ENCODE data around the gene BLMH. TPM values are rescaled to one million over a fixed set of nuclear protein-coding genes. Genes with fewer than 3 reads are reported as not detected.
"Not testable (repeated sequence)": the region's sequence is repeated elsewhere in the genome, so short reads cannot be mapped to it uniquely, and the experiment has no call there.

Gene BLMH
- total RNA-seq, 1 donor = 50.6 TPM

DNA sequence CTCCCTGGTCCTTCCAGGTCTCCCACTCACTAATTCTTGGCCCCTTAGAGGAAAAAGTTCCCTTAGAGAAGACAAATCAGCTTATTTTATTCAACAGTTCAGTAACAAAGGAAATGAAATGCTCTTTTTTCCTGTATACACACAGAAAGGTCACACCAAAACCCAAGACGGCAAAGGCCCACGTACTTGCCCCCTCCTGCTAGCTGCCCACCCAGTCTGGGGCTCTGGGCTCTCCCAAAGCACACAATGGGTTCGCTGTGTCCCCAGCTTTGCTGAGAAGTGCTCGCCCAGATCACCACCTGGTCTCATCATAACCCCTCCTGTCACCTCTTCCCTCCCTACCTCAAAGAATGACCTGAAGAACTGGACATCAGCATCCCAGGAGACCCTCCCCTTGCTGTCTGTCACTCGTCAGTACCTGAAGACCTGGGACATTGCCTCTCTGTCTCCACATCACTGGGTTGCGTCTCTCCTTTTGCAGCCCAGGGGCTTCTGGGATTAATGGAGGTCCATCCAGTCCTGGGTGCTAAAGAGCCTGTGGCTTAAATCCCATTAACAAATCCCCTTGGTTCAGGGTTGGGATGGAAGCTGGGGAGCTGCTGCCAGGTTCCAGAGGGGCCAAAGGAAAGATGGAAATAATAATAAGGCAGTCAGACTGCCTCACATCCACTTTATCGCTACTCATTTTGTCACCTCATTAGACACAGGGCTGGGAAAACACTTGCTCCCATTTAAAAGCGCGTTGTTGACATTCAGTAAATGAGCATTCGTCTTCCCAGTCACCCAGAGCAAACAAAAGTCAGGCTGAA is 59.5 kb downstream of the BLMH start:
- no peak for DNase-seq (ENCODE audit: low read depth in 2 of 3, low spot score in 2 of 3)

DNA sequence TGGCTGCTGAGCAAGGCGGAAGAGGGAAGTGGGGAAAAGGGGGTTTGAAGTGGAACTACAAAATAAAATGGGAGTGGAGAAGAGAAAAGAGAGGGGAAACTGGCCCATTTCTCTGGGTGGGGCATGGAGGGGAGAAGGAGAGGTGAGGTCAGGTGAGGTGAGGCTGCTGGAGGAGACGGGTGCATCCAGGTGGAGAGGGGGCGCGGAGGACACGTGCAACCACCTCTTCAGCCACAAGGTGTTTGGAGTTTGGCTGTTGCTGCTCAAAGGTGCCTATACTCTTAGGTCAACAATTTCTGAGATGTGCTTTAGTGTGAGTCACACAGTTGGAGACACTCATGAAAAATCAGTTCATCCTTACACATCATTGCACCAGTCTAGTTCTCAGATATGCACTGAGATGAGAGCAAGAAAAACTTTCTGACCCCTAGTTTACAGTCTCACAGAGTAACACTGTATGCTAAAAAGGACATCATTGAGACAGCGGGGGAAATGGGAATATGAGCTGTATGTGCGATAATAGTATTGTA is 61.1 kb downstream of the BLMH start:
- no peak for DNase-seq (ENCODE audit: low read depth in 2 of 3, low spot score in 2 of 3)

DNA sequence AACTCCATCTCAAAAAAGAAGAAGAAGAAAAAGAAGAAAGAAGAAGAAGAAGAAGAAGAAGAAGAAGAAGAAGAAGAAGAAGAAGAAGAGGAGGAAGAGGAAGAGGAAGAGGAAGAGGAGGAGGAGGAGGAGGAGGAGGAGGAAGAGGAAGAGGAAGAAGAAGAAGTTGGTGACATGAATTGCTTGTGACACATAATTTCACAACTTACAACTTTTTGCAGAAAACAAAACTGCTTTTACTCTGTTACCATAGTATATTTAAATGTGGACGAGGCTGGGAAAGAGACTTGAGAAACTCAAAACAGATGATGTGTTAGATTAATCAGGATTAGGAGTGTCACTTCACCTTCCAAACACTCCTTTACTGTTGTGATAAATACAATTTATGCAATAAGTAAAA is 61.7 kb downstream of the BLMH start:
- DNase-seq (ENCODE audit: low read depth in 2 of 3, low spot score in 2 of 3) = not testable (repeated sequence)

DNA sequence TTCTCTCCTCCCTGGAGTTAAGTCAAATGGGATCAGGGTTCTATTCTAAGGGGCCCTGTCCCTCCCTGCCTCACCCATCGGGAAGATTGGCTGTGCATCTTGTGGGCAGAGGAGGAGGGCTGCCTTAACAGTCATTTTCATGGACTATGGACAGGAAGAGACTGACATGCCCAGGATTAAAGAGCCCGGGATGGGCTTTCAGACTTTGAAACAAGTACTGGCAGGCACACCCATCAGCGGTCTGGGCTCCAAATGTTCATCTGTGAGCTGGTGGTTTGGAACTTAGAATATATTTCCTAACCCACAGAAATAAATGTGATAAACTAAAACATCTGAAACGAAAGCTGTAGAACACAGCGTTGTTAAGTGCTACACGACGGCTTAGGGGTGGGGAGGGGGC is 62.7 kb downstream of the BLMH start:
- no peak for DNase-seq (ENCODE audit: low read depth in 2 of 3, low spot score in 2 of 3)

DNA sequence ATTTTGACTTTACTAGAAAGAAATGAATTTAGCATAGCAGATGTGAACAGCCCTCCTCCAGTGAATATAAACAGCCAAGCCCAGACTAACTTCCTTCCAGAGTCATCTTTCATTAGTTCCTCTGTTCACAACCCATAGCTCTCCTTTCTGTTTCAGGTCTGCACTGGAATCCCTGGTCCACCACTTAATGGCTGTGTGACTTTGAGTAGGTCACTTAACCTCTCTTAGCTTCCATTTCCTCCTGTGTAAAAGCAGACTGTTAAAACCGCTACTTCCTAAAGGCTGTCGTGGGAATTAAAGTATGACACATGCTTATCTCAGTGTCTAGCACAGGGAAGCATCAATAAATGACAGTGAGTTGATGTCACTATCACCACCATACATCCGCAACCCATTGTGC is 63.7 kb downstream of the BLMH start:
- DNase-seq (ENCODE audit: low read depth in 2 of 3, low spot score in 2 of 3) = no peak

DNA sequence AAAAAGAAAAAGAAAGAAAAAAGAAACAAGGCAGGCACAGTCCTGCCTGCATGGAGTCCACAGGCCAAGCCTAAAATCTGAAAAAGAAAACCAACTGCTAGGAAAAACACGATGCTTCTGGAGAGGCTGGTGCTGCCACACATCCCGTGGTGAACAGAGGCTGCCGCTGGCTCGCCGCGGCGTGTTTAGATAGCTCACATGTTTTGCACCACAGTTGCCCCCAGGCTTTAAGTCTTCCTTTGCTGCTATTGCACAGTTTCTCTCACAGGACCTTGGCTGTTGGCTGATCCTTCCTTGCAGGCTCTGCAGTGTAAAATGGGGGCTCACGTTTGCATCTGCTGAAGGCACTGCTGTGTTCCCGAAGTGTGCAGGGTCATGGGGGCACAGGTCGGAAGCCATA is 64.9 kb downstream of the BLMH start:
- DNase-seq (ENCODE audit: low read depth in 2 of 3, low spot score in 2 of 3) = no peak

DNA sequence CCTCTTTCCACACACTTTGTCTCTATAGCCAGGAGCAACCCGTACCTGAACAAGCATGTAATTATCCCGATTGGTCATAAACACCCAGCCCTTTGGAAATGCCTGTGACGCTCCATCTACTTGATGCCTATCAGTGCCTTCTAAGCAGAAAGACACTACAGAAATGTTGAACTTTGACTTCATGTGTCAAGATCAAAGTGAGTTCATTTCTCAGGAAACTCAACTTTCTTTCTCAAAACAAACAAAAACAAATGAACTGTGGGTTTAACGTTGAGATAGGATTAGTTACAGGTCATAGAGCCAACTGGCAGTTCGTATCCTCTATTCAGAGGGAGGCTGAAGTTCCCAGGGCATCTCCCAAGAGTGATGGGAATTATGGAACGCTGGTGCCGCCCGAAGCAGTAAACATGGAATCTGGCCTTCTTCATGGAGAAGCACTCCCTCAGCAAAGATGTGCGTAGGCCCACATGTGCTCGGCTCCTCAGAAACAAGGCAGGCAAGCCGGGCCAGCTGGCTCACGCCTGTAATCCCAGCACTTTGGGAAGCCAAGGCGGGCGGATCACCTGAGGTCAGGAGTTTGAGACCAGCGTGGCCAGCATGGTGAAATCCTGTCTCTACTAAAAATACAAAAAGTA is 65.7 kb downstream of the BLMH start:
- no peak for DNase-seq (ENCODE audit: low read depth in 2 of 3, low spot score in 2 of 3)

DNA sequence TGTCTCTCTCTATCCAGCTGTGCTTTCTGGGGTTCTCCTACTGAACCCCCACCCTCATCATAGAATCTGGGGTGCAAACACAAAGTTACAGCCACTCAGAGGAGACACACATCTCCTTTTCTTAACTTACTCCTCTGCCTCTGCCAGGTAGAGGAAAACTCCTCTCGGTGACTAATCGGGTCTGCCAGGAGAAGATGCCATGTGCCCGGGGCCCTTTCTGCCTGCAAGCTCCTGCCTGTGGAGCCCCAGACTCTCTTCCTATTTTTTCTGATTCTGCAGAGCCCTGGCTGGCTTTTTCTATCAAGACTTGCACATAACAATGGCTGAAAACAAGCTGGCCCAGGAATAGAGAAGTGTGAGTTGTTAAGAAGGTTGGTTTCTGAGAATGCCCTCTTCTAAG is 66.6 kb downstream of the BLMH start:
- DNase-seq (ENCODE audit: low read depth in 2 of 3, low spot score in 2 of 3) = no peak

DNA sequence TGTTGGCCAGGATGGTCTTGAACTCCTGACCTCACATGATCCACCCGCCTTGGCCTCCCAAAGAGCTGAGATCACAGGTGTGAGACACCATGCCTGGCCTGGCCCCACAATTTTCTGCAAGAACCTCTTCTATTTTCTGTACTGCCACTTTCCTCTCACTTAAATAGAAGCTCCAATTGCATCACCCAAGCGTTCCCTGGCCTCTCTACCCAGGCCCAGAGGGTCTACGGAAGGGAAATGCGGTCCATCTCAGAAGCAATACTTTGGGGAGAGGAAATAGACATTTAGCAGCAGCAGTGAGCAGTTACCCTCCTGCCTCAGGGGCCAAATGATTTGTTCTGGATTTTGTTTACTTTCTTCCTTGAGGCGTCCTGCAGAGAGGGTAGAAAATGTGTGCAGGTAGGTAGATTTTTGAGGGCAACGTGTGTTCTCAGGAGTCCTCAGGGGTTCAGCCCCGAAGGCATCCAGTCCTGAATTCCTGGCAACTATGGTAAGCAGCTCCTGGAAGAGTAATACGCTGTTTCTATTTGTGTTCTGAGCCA is 67.3 kb downstream of the BLMH start:
- no peak for DNase-seq (ENCODE audit: low read depth in 2 of 3, low spot score in 2 of 3)

DNA sequence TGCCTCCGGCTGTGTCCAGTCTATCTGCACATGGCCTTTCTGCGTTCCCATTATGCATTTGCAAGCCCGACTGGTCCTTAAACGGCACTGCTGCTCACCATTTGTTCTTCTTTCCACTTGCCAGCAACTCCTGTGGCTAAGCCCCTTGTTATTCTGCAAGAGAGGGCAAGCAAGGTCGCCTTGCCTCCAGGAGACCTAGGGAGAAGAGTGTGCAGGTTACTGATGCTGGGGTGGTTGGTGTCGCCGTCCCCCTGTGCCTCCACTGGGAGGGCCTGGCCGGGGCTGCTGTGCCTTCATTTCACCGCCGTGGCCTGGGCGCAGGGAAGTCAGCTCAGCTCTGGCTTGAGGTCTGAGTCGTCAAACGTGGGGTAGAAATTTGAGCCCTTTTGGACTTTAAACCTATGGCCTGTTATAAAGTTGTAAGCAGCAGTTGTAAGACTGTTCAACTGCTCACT is 69.0 kb downstream of the BLMH start:
- DNase-seq (ENCODE audit: low read depth in 2 of 3, low spot score in 2 of 3) = no peak

DNA sequence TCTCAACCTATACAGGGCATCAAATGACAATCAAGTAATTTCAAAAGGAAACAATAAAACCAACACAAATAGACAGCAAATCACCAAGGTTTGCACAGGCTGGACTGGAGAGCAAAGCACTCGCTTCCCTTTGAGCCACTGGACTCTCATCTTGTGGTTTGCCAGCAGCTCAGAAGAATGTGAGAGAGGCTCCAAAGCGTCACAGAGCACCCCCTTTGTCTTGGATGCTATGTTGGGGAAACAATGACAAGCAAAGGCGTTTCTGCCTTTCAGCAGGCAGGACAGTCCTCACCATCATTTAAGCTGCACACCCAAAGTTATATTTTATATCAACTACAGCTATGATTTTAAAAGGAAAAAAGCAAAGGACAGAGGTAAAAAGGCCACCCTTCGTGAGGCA is 69.5 kb downstream of the BLMH start:
- no peak for DNase-seq (ENCODE audit: low read depth in 2 of 3, low spot score in 2 of 3)

DNA sequence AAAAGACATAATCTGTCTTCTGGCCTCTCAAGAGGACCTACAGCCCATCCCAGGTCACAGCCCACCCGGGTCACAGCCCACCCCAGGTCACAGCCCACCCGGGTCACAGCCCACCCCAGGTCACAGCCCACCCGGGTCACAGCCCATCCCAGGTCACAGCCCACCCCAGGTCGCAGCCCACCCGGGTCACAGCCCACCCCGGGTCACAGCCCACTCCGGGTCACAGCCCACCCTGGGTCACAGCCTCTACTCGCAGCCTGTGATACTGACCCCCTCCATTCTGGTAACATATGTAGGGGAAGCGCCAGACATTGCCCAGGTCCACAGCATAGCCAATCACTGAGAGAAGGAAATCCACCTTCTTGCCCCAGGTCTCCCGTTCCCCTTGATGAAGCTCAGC is 70.4 kb downstream of the BLMH start:
- no peak for DNase-seq (ENCODE audit: low read depth in 2 of 3, low spot score in 2 of 3)

DNA sequence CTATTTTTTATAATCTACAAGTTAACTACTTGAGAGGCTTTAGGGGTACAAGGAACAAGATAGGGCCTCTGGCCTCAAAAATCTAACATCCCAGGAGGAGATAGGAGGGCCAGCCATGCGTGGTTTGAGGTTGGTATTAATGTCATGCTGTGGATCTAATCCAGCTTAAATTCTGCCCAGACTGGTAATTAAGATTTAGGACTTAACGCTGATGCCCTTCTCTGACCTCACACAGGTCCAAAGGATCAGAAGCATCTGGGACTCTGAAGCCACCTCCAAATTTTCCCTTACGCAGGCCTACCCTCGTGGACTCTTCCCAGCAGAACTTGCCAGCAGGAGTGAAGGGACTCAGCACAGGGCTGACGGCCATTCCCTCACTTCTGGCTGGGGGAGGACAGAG is 71.3 kb downstream of the BLMH start:
- DNase-seq (ENCODE audit: low read depth in 2 of 3, low spot score in 2 of 3) = no peak

DNA sequence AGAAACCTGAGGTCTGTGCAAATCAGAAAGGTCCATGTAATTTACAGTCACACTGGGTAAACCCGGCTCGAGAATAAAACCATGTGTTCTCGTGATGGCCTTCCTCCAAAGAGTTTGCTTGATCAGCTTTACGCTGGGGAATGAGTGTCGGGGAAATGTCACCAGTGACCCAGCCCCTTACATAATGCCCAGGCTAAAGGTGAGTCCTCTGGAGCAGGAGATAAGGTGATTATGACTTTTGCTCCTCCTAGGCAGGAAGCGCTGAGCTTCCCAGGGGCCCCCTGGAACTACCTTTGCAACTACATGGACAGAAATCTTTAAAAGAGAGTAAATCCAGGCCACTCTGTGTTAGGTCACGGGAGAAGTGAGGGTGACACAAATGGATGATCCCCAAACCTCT is 71.9 kb downstream of the BLMH start:
- DNase-seq (ENCODE audit: low read depth in 2 of 3, low spot score in 2 of 3) = no peak

DNA sequence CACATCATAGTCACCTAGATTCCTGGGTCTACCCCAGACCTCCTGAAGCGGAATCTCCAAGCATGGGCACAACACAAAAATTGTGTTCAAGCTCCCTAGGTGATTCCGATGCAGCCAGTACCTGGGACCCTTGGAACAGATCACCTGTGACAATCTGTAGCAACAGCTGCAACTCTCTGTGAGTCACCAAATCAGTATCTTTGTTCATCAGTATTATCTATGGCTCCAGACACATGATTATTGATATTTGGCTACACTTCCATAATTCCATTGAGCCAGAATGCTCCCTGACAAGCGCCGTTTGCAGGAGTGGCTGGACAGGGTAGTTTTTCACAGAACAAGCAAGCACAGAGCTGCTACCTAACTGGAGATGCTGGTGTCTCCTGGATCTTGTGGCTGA is 72.4 kb downstream of the BLMH start:
- no peak for DNase-seq (ENCODE audit: low read depth in 2 of 3, low spot score in 2 of 3)

DNA sequence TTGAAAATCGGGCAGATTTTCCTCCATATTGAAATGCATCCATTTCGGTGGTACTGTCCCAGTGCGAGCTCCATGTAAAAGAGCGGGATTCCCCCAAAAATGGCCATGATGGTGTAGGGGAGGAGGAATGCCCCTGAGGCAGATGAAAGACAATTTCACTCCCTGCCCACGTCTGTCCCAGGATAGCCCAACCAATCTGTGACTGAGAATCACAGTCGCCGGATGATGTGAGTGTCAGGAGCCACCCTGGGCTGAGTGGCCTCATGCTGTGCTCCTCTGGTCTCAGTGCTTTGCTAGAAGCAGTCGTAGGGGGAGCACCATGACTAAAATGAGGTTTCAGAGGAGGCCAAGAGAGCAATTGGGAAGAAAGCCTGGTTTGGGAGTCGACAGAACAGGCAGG is 72.9 kb downstream of the BLMH start:
- no peak for DNase-seq (ENCODE audit: low read depth in 2 of 3, low spot score in 2 of 3)

DNA sequence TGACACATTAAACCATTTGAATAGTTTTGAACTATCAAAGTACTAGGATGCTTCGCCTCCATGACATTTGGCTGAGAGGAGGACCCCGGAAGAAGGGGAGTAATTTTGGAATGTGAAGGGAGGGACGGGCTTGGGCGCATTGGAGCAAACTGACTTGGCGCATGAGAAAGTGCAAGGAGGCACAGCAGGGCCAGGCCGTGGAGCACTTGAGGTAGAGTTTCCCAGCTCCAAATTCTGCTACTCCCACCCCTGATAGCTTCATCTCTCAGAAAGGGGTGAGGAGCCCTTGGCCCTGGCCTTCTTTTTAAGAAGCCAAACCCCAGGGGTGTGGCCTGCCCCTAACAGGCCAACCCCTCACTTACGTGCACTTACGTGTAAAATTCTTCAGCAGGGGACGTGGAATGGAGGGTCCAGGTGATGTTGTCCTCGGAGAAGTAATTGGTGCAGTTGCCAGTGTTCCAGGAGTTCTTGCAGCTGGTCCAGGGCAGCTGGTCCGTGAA is 73.9 kb downstream of the BLMH start:
- DNase-seq (ENCODE audit: low read depth in 2 of 3, low spot score in 2 of 3) = no peak

DNA sequence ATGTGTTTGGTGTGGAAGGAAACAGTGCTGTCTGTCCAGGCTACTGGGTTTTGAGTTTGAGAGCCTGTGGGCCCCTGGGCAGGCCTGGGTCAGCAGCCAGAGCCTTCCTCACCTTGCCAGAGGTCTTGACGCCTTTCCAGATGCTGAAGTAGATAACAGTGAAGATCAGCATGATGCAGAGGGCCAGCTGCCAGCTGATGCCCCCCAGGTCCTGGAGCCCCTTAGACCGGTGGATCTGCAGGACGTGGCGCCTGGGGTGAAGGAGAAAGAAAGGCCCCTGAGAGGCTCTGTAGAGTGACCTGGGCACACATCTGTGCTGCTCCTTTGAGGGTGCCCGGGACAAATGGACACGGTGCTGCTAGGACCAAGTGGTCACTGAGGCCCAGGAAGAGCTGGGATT is 74.7 kb downstream of the BLMH start:
- DNase-seq (ENCODE audit: low read depth in 2 of 3, low spot score in 2 of 3) = no peak

DNA sequence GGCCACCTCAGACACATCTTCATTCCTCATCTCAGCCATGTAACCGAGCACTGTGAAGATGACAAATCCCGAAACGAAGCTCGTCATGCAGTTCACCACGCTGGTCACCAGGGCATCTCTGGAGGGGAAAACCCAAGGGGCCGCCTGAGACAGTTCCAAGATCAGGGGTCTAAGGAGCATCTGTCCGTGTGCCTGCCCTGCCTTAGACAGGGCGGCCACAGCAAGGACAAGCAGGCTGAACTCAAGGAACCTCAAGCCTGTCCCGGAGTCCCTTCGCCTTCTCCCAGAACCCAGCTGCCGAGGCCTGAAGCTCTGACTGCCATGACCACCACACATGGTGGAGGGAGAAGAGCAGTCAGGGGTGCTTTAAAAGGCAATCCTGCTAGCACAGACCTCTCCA is 79.0 kb downstream of the BLMH start:
- DNase-seq (ENCODE audit: low read depth in 2 of 3, low spot score in 2 of 3) = no peak

DNA sequence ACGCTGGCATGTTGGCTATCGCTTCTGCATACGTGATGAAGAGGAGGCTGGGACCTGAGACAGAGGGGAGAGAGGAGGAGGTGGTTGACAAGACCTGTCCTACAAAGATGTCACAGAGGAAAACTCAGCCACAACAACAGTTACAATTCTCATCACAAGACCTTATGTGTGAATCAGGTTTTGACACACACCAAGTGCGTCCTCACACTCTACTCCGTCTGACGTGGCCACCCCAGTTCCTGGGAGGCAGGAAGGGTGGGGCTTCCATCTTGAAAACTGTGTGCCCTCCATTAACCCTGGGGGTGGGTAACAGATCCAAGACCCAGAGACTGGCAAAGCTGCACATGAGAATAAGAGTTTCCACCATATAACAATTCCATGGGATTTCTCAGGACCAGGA is 80.4 kb downstream of the BLMH start:
- no peak for DNase-seq (ENCODE audit: low read depth in 2 of 3, low spot score in 2 of 3)

DNA sequence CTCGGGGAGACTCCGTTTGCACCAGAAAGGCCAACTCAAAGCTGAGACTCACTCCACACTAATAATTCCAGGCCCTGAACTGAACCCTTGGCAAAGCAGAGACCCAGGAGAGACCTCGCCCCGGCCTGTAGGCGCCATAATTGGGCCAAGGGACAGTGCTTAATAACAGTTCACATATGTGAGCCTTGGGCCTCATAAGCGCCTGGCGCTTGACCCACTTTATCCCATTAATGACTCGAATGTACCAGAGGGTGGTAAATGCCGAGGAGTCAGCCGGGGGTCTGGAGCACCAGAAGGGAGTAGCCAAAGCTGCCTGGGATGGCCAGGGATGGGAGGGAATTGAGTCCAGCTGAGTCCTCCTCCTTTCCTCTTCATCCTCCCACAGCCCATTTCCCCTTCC is 80.8 kb downstream of the BLMH start:
- DNase-seq (ENCODE audit: low read depth in 2 of 3, low spot score in 2 of 3) = no peak

DNA sequence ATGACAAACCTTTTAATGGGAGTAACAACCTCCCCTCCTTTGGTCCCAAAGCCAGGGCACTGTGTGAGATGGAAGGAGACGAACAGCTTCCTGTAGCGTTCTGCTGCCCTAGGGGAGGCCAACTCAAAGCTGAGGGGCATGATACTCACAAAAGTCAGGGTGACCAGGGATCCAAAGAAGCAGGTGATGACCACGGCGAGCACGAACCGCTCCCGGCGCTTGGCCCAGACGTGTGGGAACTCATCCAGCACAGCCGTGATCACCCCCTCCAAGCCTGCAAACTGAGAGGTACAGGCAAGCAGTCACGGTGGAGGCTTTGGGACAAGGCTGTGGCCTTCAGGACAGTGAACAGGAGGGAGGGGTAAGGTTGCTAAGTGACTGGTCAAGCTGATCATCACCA is 81.4 kb downstream of the BLMH start:
- no peak for DNase-seq (ENCODE audit: low read depth in 2 of 3, low spot score in 2 of 3)

Measured in hematopoietic multipotent progenitor cell (in vitro differentiated cells).